ENCODE results near the gene LSAMP.

- TF ChIP-seq, protein P1, sequence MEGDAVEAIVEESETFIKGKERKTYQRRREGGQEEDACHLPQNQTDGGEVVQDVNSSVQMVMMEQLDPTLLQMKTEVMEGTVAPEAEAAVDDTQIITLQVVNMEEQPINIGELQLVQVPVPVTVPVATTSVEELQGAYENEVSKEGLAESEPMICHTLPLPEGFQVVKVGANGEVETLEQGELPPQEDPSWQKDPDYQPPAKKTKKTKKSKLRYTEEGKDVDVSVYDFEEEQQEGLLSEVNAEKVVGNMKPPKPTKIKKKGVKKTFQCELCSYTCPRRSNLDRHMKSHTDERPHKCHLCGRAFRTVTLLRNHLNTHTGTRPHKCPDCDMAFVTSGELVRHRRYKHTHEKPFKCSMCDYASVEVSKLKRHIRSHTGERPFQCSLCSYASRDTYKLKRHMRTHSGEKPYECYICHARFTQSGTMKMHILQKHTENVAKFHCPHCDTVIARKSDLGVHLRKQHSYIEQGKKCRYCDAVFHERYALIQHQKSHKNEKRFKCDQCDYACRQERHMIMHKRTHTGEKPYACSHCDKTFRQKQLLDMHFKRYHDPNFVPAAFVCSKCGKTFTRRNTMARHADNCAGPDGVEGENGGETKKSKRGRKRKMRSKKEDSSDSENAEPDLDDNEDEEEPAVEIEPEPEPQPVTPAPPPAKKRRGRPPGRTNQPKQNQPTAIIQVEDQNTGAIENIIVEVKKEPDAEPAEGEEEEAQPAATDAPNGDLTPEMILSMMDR (IDR thresholded peaks at IDR 0.05): no peak
- TF ChIP-seq POLR2A (IDR thresholded peaks at IDR 0.05): no peak
Observed at GRCh38 chr3:115851571-115851970, 593.7 kb downstream of the LSAMP start.
